ENCODE data around the gene MDFI. TPM values are rescaled to one million over a fixed set of nuclear protein-coding genes. Genes with fewer than 3 reads are reported as not detected.
A peak's percentile ranks its signal among the peaks of the same experiment; 100 is the strongest.

The MDFI gene
- total RNA-seq, 1 donor from 2014 or later = 67.7 TPM

- no peak for DNase-seq (ENCODE audit: low spot score)
Measured at GRCh38 chr6:41672016-41672415, 33.7 kb downstream of the MDFI start.

- DNase-seq (ENCODE audit: low spot score) = no peak
Measured at GRCh38 chr6:41672816-41673703, 34.8 kb downstream of the MDFI start.

- DNase-seq (ENCODE audit: low spot score) = no peak
Measured at GRCh38 chr6:41673704-41674000, 35.4 kb downstream of the MDFI start.

- DNase-seq (ENCODE audit: low spot score) = no peak
Measured at GRCh38 chr6:41674231-41675000, 36.1 kb downstream of the MDFI start.

GRCh38 chr6:41675176-41675775 is 37.0 kb downstream of the MDFI start:
- DNase-seq (ENCODE audit: low spot score) = peak; percentile 22

GRCh38 chr6:41675992-41676391 is 37.7 kb downstream of the MDFI start:
- DNase-seq (ENCODE audit: low spot score) = no peak

GRCh38 chr6:41676431-41676830 is 38.2 kb downstream of the MDFI start:
- no peak for DNase-seq (ENCODE audit: low spot score)

- DNase-seq (ENCODE audit: low spot score) = no peak
Measured at GRCh38 chr6:41677124-41677921, 39.1 kb downstream of the MDFI start.

GRCh38 chr6:41678511-41679084 is 40.3 kb downstream of the MDFI start:
- no peak for DNase-seq (ENCODE audit: low spot score)

- no peak for DNase-seq (ENCODE audit: low spot score)
Measured at GRCh38 chr6:41679696-41680095, 41.4 kb downstream of the MDFI start.

GRCh38 chr6:41680182-41680965 is 42.1 kb downstream of the MDFI start:
- no peak for DNase-seq (ENCODE audit: low spot score)

GRCh38 chr6:41682056-41682477 is 43.8 kb downstream of the MDFI start:
- DNase-seq (ENCODE audit: low spot score) = peak; percentile 95

- DNase-seq (ENCODE audit: low spot score) = no peak
Measured at GRCh38 chr6:41682497-41683272, 44.4 kb downstream of the MDFI start.

- DNase-seq (ENCODE audit: low spot score) = no peak
Measured at GRCh38 chr6:41683273-41683522, 44.9 kb downstream of the MDFI start.

GRCh38 chr6:41683523-41684310 is 45.4 kb downstream of the MDFI start:
- peak; percentile 76 for DNase-seq (ENCODE audit: low spot score)

GRCh38 chr6:41684311-41685180 is 46.3 kb downstream of the MDFI start:
- no peak for DNase-seq (ENCODE audit: low spot score)

- no peak for DNase-seq (ENCODE audit: low spot score)
Measured at GRCh38 chr6:41685641-41686380, 47.5 kb downstream of the MDFI start.
